ENCODE results near the gene MAD1L1.

DNA sequence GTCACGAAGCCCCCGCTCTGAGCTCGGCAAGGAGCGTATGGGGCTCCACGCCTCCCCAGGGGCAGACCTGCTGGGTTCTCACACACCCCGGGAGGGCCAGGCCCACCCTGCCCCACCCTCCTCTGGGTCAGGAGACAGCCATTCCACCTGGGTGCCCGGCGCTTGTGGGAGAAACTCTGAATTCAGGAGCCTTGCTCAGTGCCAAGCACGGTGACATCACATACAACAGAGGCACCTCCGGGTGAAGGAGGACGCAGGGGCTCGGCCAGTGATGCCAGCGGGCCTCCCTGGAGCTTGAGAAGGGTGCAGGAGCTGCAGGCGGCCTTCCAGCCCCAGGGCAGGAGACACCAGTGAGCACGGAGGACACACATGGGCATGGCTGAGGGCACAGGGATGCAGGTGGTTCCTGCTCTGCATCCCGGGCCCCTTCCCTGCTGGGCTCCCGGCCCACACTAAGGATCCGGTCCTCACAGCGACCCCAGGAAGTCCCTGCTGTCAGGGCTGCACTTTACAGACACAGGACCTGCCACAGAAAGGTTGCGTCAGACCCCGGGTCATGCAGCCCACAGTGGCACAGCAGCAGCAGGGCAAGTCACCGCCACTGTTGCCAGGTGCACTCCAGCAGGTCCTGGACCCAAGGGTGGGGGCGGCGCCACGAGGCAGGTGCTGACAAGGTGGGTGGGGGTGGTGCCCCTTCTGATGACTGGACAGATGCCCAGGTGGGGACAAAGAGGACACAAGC, 108.0 kb downstream of the MAD1L1 start:
- TF ChIP-seq SNAI2 (CRISPR knock-in tag; IDR thresholded peaks at IDR 0.05) (no peak), ZFP3 (CRISPR knock-in tag; IDR thresholded peaks at IDR 0.05) (no peak), TOX (CRISPR knock-in tag; IDR thresholded peaks at IDR 0.05; ENCODE audit: borderline replicate concordance) (no peak), RARB (CRISPR knock-in tag; IDR thresholded peaks at IDR 0.05) (no peak), PPARA (CRISPR knock-in tag; IDR thresholded peaks at IDR 0.05; ENCODE audit: borderline replicate concordance) (no peak), BACH2 (CRISPR knock-in tag; IDR thresholded peaks at IDR 0.05; ENCODE audit: borderline replicate concordance) (no peak), ARNTL (CRISPR knock-in tag; IDR thresholded peaks at IDR 0.05; ENCODE audit: borderline replicate concordance, low read depth) (no peak)
- TF ChIP-seq, protein P1, sequence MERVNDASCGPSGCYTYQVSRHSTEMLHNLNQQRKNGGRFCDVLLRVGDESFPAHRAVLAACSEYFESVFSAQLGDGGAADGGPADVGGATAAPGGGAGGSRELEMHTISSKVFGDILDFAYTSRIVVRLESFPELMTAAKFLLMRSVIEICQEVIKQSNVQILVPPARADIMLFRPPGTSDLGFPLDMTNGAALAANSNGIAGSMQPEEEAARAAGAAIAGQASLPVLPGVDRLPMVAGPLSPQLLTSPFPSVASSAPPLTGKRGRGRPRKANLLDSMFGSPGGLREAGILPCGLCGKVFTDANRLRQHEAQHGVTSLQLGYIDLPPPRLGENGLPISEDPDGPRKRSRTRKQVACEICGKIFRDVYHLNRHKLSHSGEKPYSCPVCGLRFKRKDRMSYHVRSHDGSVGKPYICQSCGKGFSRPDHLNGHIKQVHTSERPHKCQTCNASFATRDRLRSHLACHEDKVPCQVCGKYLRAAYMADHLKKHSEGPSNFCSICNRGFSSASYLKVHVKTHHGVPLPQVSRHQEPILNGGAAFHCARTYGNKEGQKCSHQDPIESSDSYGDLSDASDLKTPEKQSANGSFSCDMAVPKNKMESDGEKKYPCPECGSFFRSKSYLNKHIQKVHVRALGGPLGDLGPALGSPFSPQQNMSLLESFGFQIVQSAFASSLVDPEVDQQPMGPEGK (CRISPR knock-in tag; IDR thresholded peaks at IDR 0.05; ENCODE audit: borderline replicate concordance), result no peak
- TF ChIP-seq, protein P2, sequence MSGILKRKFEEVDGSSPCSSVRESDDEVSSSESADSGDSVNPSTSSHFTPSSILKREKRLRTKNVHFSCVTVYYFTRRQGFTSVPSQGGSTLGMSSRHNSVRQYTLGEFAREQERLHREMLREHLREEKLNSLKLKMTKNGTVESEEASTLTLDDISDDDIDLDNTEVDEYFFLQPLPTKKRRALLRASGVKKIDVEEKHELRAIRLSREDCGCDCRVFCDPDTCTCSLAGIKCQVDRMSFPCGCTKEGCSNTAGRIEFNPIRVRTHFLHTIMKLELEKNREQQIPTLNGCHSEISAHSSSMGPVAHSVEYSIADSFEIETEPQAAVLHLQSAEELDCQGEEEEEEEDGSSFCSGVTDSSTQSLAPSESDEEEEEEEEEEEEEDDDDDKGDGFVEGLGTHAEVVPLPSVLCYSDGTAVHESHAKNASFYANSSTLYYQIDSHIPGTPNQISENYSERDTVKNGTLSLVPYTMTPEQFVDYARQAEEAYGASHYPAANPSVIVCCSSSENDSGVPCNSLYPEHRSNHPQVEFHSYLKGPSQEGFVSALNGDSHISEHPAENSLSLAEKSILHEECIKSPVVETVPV (CRISPR knock-in tag; IDR thresholded peaks at IDR 0.05), result no peak

Measured in SK-N-SH treated with all-trans-retinoic acid at 6 μM for 48 hours (cell line).